ENCODE results near the gene ANKLE2. TPM values are rescaled to one million over a fixed set of nuclear protein-coding genes. Genes with fewer than 3 reads are reported as not detected.
"Not testable (repeated sequence)": the region's sequence is repeated elsewhere in the genome, so short reads cannot be mapped to it uniquely, and the experiment has no call there.

The ANKLE2 gene
- total RNA-seq, result 10 to 100 TPM; 48.3 to 60.7 (median 52.5) TPM
- long read RNA-seq, donor 1, full-length matches to known transcripts, result 24 of 51 reads
- long read RNA-seq, donor 1, partial matches to known transcripts, result 13 of 51 reads
- long read RNA-seq, donor 1, other reads (novel, unspliced or antisense), result 14 of 51 reads
- long read RNA-seq, donor 2, partial matches to known transcripts, result 2 of 7 reads
- long read RNA-seq, donor 2, other reads (novel, unspliced or antisense), result 4 of 7 reads

DNA sequence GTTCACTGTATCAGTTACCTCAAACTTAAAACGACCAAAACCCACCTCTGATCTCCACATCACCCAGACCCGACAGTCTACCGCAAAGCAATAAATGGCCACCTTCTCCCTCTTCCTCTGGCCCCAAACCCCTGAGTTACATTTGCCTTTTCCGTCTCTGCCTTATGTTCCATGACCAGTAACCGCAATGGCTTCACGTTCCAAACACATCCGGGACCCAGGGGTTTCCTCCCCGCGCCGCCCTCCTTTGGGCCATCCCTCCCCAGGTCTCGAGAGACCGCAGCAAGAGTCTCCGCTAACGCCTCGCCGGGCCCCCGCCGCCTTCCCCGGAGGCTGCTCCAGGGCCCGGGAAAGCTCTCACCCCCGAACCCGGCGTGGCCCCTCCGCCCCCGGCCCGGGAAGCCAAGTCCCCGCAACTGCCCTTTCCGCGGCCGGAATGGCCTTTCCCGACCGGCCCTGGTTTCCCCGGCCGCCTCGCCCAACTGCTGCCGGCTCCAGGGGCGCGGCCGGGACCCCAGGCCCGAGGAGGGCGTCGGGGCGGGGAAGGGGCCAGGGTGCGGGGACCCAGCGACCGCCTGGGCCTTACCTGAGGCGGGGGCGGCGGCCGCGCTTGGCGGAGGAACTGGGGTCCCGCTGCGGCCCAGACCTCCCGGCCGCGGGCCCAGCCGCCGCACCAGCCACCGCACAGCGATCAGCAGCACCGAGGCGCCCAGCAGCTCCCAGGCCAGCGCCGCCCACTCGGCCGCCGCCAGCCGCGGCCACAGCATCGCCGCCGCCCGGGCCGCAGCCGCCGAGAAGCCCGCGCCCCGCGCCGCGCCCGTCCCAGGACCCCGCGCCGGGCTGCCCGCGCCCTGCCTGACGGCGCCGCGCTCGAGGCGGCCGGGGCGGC, at the start of gene ANKLE2:
ANKLE2 (minus strand) TSS at position 801 of the 889 bp plus-strand sequence; CDS start at position 767, 34 bp downstream.
- no peak for TF ChIP-seq CTCF (IDR thresholded peaks at IDR 0.05)
- peak; percentile 64 for ATAC-seq
- intact Hi-C loops (cut with DNase I, micrococcal nuclease), result no loop called here

DNA sequence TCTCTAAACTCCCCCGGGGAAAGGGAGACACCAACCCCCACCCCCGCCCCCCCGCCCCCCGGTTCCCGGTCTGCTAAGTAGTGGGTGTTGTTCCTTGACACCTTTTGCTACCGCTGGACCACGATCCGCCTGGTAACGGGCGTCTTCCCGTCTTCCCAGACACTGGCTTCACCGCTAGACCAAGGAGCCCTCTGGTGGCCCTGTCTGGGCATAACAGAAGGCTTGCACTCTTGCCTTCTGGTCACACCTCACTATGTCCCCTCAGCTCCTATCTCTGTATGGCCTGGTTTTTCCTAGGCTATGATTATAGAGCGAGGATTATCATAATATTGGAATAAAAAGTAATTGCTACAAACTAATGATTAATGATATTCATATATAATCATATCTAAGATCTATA, 47.8 kb upstream of the ANKLE2 start:
- H3K4me3 ChIP-seq; intact Hi-C loops (cut with DNase I, micrococcal nuclease); H3K9me3 ChIP-seq; H3K36me3 ChIP-seq (ENCODE audit: low read depth); ATAC-seq; H3K4me1 ChIP-seq (ENCODE audit: low read depth): not testable (repeated sequence)
- DNase-seq, result peak in 1 of 3 donors; percentile 35

More for the DNA sequence above, at the start of gene ANKLE2:
- Histone ChIP-seq H3K36me3 (ENCODE audit: low read depth) (no peaks in the 10 kb centered on the region), H3K4me3 (peak within 1 kb of the TSS; percentile 99), H3K9me3 (no peaks in the 10 kb centered on the region), H3K4me1 (ENCODE audit: low read depth) (peaks cover 14% of the 10 kb centered on the region)
- DNase-seq, result peak; percentile 56 to 81 (median 69)

GRCh38 chr12:132807295-132808092, 45.9 kb upstream of the ANKLE2 start:
- Histone ChIP-seq H3K4me3 (no peak overlapping the region), H3K36me3 (ENCODE audit: low read depth) (peaks cover 12% of the 10 kb centered on the region), H3K4me1 (ENCODE audit: low read depth) (no peaks in the 10 kb centered on the region), H3K9me3 (no peaks in the 10 kb centered on the region)
- TF ChIP-seq CTCF (IDR thresholded peaks at IDR 0.05), result no peak
- intact Hi-C loops (cut with DNase I, micrococcal nuclease), result no loop called here
- DNase-seq, result no peak
- ATAC-seq, result no peak

DNA sequence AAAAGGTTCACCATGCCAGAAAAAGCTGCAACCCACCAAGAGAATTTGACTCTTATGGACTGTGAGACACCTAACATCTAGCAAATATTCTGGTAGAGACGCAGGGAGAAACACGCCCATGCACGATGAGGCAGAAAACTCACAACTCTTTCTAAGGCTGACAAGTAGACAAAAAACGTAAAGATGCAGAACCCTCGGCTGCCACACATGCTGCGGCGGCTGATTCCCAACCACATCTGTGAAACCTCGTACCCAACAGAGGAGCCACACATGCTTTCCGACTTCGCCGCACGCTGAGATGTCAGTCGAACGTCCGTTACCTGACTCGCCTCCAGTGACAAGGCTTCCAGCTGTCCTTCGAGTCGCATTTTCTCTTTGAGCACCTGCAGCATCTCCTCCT, 45.2 kb upstream of the ANKLE2 start:
- Histone ChIP-seq H3K4me1 (ENCODE audit: low read depth) (no peaks in the 10 kb centered on the region), H3K9me3 (no peaks in the 10 kb centered on the region), H3K36me3 (ENCODE audit: low read depth) (peaks cover 9% of the 10 kb centered on the region), H3K4me3 (no peak overlapping the region)
- ATAC-seq, result no peak
- intact Hi-C loops (cut with DNase I, micrococcal nuclease), result no loop called here
- no peak for TF ChIP-seq CTCF (IDR thresholded peaks at IDR 0.05)
- DNase-seq, result no peak

DNA sequence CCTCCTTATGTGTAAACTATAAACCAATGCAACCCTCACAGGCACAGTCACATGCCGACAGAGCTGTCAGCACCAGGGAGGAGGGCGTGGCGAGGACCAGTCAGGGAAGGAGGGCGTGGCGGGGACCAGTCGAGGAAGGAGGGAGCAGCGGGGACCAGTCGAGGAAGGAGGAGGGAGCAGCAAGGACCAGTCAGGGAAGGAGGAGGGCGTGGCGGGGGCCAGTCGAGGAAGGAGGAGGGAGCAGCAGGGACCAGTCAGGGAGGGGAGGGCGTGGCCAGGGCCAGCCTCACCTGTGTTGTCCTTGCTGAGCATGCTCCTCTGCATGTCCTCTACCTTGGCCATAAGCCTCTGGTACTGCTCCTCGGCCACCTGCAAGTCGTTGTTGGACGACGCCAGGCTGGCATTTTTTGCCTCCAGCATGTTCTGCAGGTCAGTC, 42.8 kb upstream of the ANKLE2 start:
- TF ChIP-seq CTCF (IDR thresholded peaks at IDR 0.05), result no peak
- intact Hi-C loops (cut with DNase I, micrococcal nuclease), result no loop called here
- DNase-seq (peak; percentile 76 to 87 (median 85)), ATAC-seq (peak; percentile 97)
- no peaks in the 10 kb centered on the region for H3K9me3 ChIP-seq
- no peak overlapping the region for H3K4me3 ChIP-seq
- no peaks in the 10 kb centered on the region for H3K4me1 ChIP-seq (ENCODE audit: low read depth)
- peaks cover 21% of the 10 kb centered on the region for H3K36me3 ChIP-seq (ENCODE audit: low read depth)

All from mucosa of descending colon (tissue), 3 donors.